Endothelial cell of umbilical vein (primary cell): Measurements from ENCODE around the gene ACTMAP. TPM values are rescaled to one million over a fixed set of nuclear protein-coding genes. Genes with fewer than 3 reads are reported as not detected.

ENCODE experiments used
- BruUV-seq: library from RNA; stranded (reverse); fragments of 400-500 nt; replicated peaks from 2 replicates; lab custom pipeline; 2021; lab: Mats Ljungman, UMichigan
- CTCF ChIA-PET: fragments of 300-600, 350-600 bp; sonication (Branson Sonifier 250); formaldehyde crosslinking; loops from one replicate; lab custom pipeline; 2021; ENCODE audit warnings: antibody characterized with exemption, inconsistent platforms; lab: Charles Lee
- POLR2A ChIA-PET: fragments of 300-600, 350-600 bp; sonication (Branson Sonifier 250); formaldehyde crosslinking; loops from one replicate; lab custom pipeline; 2021; ENCODE audit warnings: antibody characterized with exemption, inconsistent platforms; lab: Charles Lee
- DNase-seq: peaks from one replicate; pipeline ENCODE4 v3.0.0-alpha.2; 2011; ENCODE audit warnings: low read depth, low spot score
- FAIRE-seq: peaks from 2 replicates; lab custom pipeline; 2011; peaks lifted over from hg19 to GRCh38; lab: Jason Lieb, UNC
- H2AFZ ChIP-seq: 2 replicates; pipeline ENCODE4 v1.6.0; 2012; ENCODE audit warnings: low read depth, low read length, control low read depth, inconsistent platforms
- H3K27ac ChIP-seq: 2 replicates; pipeline ENCODE4 v1.5.1; 2011; ENCODE audit warnings: low read depth, mild to moderate bottlenecking, control low read depth, low read length, moderate library complexity; ENCODE audit not compliant: insufficient read depth
- H3K27me3 ChIP-seq, 2 experiments: 2 replicates each; pipeline versions ENCODE4 v1.6.0 to v1.6.1; 2011; ENCODE audit warnings: low read length in 2 of 2, mixed read lengths in 1 of 2; ENCODE audit not compliant: control insufficient read depth in 2 of 2, insufficient read depth in 2 of 2
- H3K36me3 ChIP-seq, 2 experiments: 2 replicates in 1 of 2; 3 replicates in 1 of 2; pipeline ENCODE4 v1.5.1; 2011; ENCODE audit warnings: low read length in 2 of 2, mild to moderate bottlenecking in 1 of 2, moderate library complexity in 1 of 2; ENCODE audit not compliant: control insufficient read depth in 2 of 2, insufficient read depth in 2 of 2; ENCODE audit errors: extremely low read depth in 1 of 2
- H3K4me1 ChIP-seq: 3 replicates; pipeline ENCODE4 v1.5.1; 2011; ENCODE audit warnings: mild to moderate bottlenecking, low read length; ENCODE audit not compliant: control insufficient read depth, insufficient read depth; ENCODE audit errors: extremely low read depth
- H3K4me2 ChIP-seq: 2 replicates; pipeline ENCODE4 v1.6.1; 2011; ENCODE audit warnings: low read length, control low read depth, mixed read lengths; ENCODE audit not compliant: insufficient read depth
- H3K4me3 ChIP-seq, 3 experiments: fragments of 200-600 bp in 1 of 3; sonication (generic), shearing (Covaris generic) in 1 of 3; replicated peaks in 1 of 3; 2 replicates each; pipeline ENCODE4 v1.5.1; 2011 to 2016; ENCODE audit warnings: control low read depth in 3 of 3, low read length in 3 of 3, mild to moderate bottlenecking in 2 of 3, inconsistent platforms in 1 of 3, low read depth in 1 of 3, moderate library complexity in 1 of 3; ENCODE audit not compliant: insufficient read depth in 1 of 3
- H3K79me2 ChIP-seq: 2 replicates; pipeline ENCODE4 v1.6.0; 2012; ENCODE audit warnings: low read length, inconsistent platforms; ENCODE audit not compliant: control insufficient read depth, insufficient read depth
- H3K9ac ChIP-seq: replicated peaks from 2 replicates; pipeline ENCODE3; 2011; ENCODE audit warnings: low read length, control low read depth; ENCODE audit not compliant: insufficient read depth; ENCODE audit errors: extremely low read depth
- H3K9me1 ChIP-seq: replicated peaks from 3 replicates; pipeline ENCODE4 v1.6.0; 2011; ENCODE audit warnings: mild to moderate bottlenecking, low read length; ENCODE audit not compliant: control insufficient read depth, insufficient read depth; ENCODE audit errors: extremely low read depth
- H3K9me3 ChIP-seq: replicated peaks from 2 replicates; pipeline ENCODE4 v1.5.1; 2012; ENCODE audit warnings: low read length, inconsistent platforms; ENCODE audit not compliant: control insufficient read depth, insufficient read depth
- H4K20me1 ChIP-seq: replicated peaks from 2 replicates; pipeline ENCODE3; 2011; ENCODE audit warnings: mild to moderate bottlenecking, low read length; ENCODE audit not compliant: control insufficient read depth, insufficient read depth; ENCODE audit errors: extremely low read depth
- EZH2 ChIP-seq: IDR thresholded peaks from 2 replicates; pipeline ENCODE4 v1.6.1; 2012; ENCODE audit warnings: borderline replicate concordance, low read depth, mild to moderate bottlenecking, moderate library complexity, low read length, inconsistent platforms; ENCODE audit not compliant: severe bottlenecking
- FOS ChIP-seq: IDR thresholded peaks from 2 replicates; pipeline ENCODE4 v1.6.1; 2011; ENCODE audit warnings: mild to moderate bottlenecking, low read length, moderate library complexity, borderline replicate concordance; ENCODE audit not compliant: insufficient read depth
- GATA2 ChIP-seq: IDR thresholded peaks from 2 replicates; pipeline ENCODE4 v1.7.0; 2011; ENCODE audit warnings: low read depth, mild to moderate bottlenecking, moderate library complexity, mixed read lengths, low read length; ENCODE audit not compliant: insufficient read length, insufficient read depth
- JUN ChIP-seq: IDR thresholded peaks from 2 replicates; pipeline ENCODE4 v1.6.1; 2011; ENCODE audit warnings: borderline replicate concordance, low read depth; ENCODE audit not compliant: insufficient read length, insufficient read depth
- MYC ChIP-seq: IDR thresholded peaks from one replicate; pipeline ENCODE4 v1.6.1; 2011; ENCODE audit warnings: mild to moderate bottlenecking, low read depth, low read length
- POLR2A ChIP-seq: IDR thresholded peaks from 2 replicates; pipeline ENCODE4 v1.6.1; 2012; ENCODE audit warnings: low read depth, mild to moderate bottlenecking, control low read depth, low read length
- POLR2AphosphoS5 ChIP-seq: IDR thresholded peaks from 2 replicates; pipeline ENCODE4 v1.6.1; 2012; ENCODE audit warnings: low read depth, mild to moderate bottlenecking, control low read depth, low read length, moderate library complexity; ENCODE audit not compliant: insufficient read depth
- dilution Hi-C: fragments of 300-500 bp; cut with MboI; formaldehyde crosslinking; loops from one replicate; pipeline ENCODE4 v1.15.0; 2019; ENCODE audit warnings: low sequenced_read_pairs; ENCODE audit not compliant: extremely low pct_ligation_motif_present
- intact Hi-C: fragments of 100-400 bp; cut with micrococcal nuclease; formaldehyde crosslinking; loops from one replicate; pipeline ENCODE4 v1.10.0; 2022
- polyA plus RNA-seq, 4 experiments: library from polyadenylated mRNA; depleted of rRNA in 3 of 4; stranded (reverse) in 3 of 4; unstranded in 1 of 4; fragments of >200 nt; gene quantifications; 2 replicates each; pipeline versions ENCODE4 v1.2.1 to v1.2.3, GENCODE V29; 2011 to 2012; ENCODE audit warnings: missing spikeins in 1 of 4
- total RNA-seq: library from RNA; stranded (reverse); gene quantifications from 2 replicates; pipeline ENCODE4 v1.2.3, GENCODE V29; 2021
- TF ChIP-seq, protein P1 (sequence below), 2 donors: IDR thresholded peaks; 1 replicate in 1 of 2; 2 replicates in 1 of 2; pipeline ENCODE4 v1.5.1; 2011; ENCODE audit warnings: low read length in 2 of 2, mild to moderate bottlenecking in 2 of 2, moderate library complexity in 2 of 2, control low read depth in 1 of 2, inconsistent platforms in 1 of 2, low read depth in 1 of 2; ENCODE audit not compliant: insufficient read depth in 1 of 2; ENCODE audit errors: extremely low read depth in 1 of 2
- TF ChIP-seq, protein P2 (sequence below): IDR thresholded peaks from 2 replicates; pipeline ENCODE4 v1.6.1; 2011; ENCODE audit not compliant: insufficient read depth, insufficient read length

Gene ACTMAP
- total and polyA plus RNA-seq, 2 donors (not counting 3 experiments of a cell fraction or from before 2014, with no cell fraction given): 5.2 to 9.1 TPM

DNA sequence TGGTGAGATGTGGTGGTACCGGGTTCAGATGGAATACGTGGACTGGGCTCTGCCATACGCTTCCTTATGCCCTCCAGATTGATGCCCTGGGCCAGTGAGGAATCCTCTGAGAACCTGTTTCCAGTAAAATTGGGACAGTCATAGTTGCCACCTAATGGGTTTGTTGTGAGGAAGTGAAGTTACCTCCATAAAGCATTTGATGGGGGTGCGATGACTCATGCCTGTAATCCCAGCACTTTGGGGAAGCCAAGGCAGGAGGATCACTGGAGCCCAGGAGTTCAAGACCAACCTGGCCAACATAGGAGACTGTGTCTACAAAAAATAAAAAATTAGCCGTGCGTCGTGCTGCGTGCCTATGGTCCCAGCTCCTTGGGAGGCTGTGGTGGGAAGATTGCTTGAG is 5.5 kb upstream of the ACTMAP start:
- TF ChIP-seq, protein P1, sequence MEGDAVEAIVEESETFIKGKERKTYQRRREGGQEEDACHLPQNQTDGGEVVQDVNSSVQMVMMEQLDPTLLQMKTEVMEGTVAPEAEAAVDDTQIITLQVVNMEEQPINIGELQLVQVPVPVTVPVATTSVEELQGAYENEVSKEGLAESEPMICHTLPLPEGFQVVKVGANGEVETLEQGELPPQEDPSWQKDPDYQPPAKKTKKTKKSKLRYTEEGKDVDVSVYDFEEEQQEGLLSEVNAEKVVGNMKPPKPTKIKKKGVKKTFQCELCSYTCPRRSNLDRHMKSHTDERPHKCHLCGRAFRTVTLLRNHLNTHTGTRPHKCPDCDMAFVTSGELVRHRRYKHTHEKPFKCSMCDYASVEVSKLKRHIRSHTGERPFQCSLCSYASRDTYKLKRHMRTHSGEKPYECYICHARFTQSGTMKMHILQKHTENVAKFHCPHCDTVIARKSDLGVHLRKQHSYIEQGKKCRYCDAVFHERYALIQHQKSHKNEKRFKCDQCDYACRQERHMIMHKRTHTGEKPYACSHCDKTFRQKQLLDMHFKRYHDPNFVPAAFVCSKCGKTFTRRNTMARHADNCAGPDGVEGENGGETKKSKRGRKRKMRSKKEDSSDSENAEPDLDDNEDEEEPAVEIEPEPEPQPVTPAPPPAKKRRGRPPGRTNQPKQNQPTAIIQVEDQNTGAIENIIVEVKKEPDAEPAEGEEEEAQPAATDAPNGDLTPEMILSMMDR (IDR thresholded peaks at IDR 0.05; ENCODE audit: extremely low read depth in 1 of 2, insufficient read depth in 1 of 2, low read depth in 1 of 2, low read length in 2 of 2): no peak
- TF ChIP-seq POLR2AphosphoS5 (no peak), MYC (no peak), FOS (no peak)
- Histone ChIP-seq H3K79me2 (peaks cover 82% of the 10 kb centered on the region), H3K27me3 (no peaks in the 10 kb centered on the region), H3K4me3 (no peak overlapping the region), H2AFZ (no peak overlapping the region), H3K9me1 (no peaks in the 10 kb centered on the region), H3K4me2 (no peak overlapping the region), H4K20me1 (no peaks in the 10 kb centered on the region), H3K9ac (no peak overlapping the region), H3K9me3 (no peaks in the 10 kb centered on the region), H3K4me1 (peaks cover 28% of the 10 kb centered on the region), H3K36me3 (peaks cover 18 to 33% of the 10 kb centered on the region in 2 experiments), H3K27ac (no peak overlapping the region)
- POLR2A ChIA-PET: interaction anchor here (0.6 kb wide), 1 partner anchor 17 kb away, joined by 3 read pairs; no protein-coding TSS in a partner anchor
- CTCF ChIA-PET: interaction anchor here (2.1 kb wide), 1 partner anchor 51 kb away, joined by 5 read pairs; no protein-coding TSS in a partner anchor
- no TSS peak for BruUV-seq
- dilution Hi-C loops: no loop called here
- intact Hi-C loops: no loop called here
- FAIRE-seq (no peak), DNase-seq (no peak)

DNA sequence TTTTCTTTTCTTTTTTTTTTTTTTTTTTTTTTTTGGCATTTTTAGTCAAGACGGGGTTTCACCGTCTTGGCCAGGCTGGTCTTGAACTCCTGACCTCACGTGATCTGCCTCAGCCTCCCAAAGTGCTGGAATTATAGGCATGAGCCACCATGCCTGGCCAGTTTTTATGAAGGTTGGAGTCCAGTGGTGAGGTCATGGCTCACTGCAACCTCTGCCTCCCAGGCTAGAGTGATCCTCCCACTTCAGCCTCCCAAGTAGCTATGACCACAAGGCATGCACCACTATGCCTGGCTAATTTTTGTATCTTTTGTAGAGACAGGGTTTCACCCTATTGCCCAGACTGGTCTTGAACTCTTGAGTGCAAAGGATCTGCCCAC is 5.0 kb upstream of the ACTMAP start:
- intact Hi-C loops: no loop called here
- Histone ChIP-seq H3K9ac (no peak overlapping the region), H3K36me3 (peaks cover 18 to 29% of the 10 kb centered on the region in 2 experiments), H2AFZ (no peak overlapping the region), H3K4me3 (no peak overlapping the region), H3K9me1 (no peaks in the 10 kb centered on the region), H3K79me2 (peaks cover 77% of the 10 kb centered on the region), H3K4me2 (no peak overlapping the region), H3K4me1 (peaks cover 24% of the 10 kb centered on the region), H3K27me3 (no peaks in the 10 kb centered on the region), H3K9me3 (no peaks in the 10 kb centered on the region), H4K20me1 (no peaks in the 10 kb centered on the region), H3K27ac (no peak overlapping the region)
- dilution Hi-C loops: no loop called here
- TF ChIP-seq POLR2A (no peak), MYC (no peak), JUN (no peak), EZH2 (no peak), POLR2AphosphoS5 (no peak), FOS (no peak), GATA2 (no peak)
- TF ChIP-seq, protein P1 (IDR thresholded peaks at IDR 0.05; ENCODE audit: extremely low read depth in 1 of 2, insufficient read depth in 1 of 2, low read depth in 1 of 2, low read length in 2 of 2): no peak
- TF ChIP-seq, protein P2, sequence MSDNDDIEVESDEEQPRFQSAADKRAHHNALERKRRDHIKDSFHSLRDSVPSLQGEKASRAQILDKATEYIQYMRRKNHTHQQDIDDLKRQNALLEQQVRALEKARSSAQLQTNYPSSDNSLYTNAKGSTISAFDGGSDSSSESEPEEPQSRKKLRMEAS: no peak
- no peak for DNase-seq
- BruUV-seq: no TSS peak
- no peak for FAIRE-seq
- CTCF ChIA-PET: interaction anchor here (1.7 kb wide), 1 partner anchor 22 kb away, joined by 7 read pairs; the partner anchor contains the start of gene RAB4B
- POLR2A ChIA-PET: interaction anchor here (0.5 kb wide), 1 partner anchor 354 kb away, joined by 7 read pairs; no protein-coding TSS in a partner anchor
